ENCODE measurements around the gene EPDR1. TPM values are rescaled to one million over a fixed set of nuclear protein-coding genes. Genes with fewer than 3 reads are reported as not detected.

The EPDR1 gene
- total RNA-seq: 20.0 TPM

- DNase-seq (ENCODE audit: low spot score in 2 of 2) (peak; percentile 33 to 34), FAIRE-seq (no peak)
These were observed at the start of gene EPDR1 for GRCh38 chr7:37920305-37920848. Gene EPDR1, plus strand, starts transcription at chr7:37920640. Its CDS starts 300 bp downstream, at chr7:37920940.

- no peak for FAIRE-seq
These were observed 38.4 kb upstream of the EPDR1 start for GRCh38 chr7:37882086-37882485.

GRCh38 chr7:37893359-37893758 lies 27.1 kb upstream of the EPDR1 start:
- DNase-seq (ENCODE audit: low spot score in 2 of 2) (no peak), FAIRE-seq (no peak)

More at GRCh38 chr7:37882086-37882485, 38.4 kb upstream of the EPDR1 start:
- DNase-seq (ENCODE audit: low spot score in 2 of 2): no peak

- FAIRE-seq (no peak), DNase-seq (ENCODE audit: low spot score in 2 of 2) (no peak)
These were observed 25.8 kb upstream of the EPDR1 start for GRCh38 chr7:37894671-37895070.

- DNase-seq (ENCODE audit: low spot score in 2 of 2): no peak
- no peak for FAIRE-seq
These were observed 20.7 kb upstream of the EPDR1 start for GRCh38 chr7:37899712-37900247.

- FAIRE-seq (peak; percentile 28), DNase-seq (ENCODE audit: low spot score in 2 of 2) (peak in 1 of 2 donors; percentile 17)
These were observed 19.1 kb upstream of the EPDR1 start for GRCh38 chr7:37901236-37901827.

- FAIRE-seq (peak; percentile 56), DNase-seq (ENCODE audit: low spot score in 2 of 2) (no peak)
These were observed 18.4 kb upstream of the EPDR1 start for GRCh38 chr7:37901890-37902524.

- FAIRE-seq (no peak), DNase-seq (ENCODE audit: low spot score in 2 of 2) (no peak)
These were observed 12.1 kb upstream of the EPDR1 start for GRCh38 chr7:37908221-37908788.

- FAIRE-seq: no peak
These were observed 7.7 kb upstream of the EPDR1 start for GRCh38 chr7:37912756-37913155.

GRCh38 chr7:37915438-37915837 lies 5.0 kb upstream of the EPDR1 start:
- FAIRE-seq (no peak), DNase-seq (ENCODE audit: low spot score in 2 of 2) (no peak)

More at GRCh38 chr7:37912756-37913155, 7.7 kb upstream of the EPDR1 start:
- DNase-seq (ENCODE audit: low spot score in 2 of 2): no peak

- DNase-seq (ENCODE audit: low spot score in 2 of 2) (no peak), FAIRE-seq (no peak)
These were observed 4.3 kb upstream of the EPDR1 start for GRCh38 chr7:37916017-37916672.

- DNase-seq (ENCODE audit: low spot score in 2 of 2) (peak; percentile 39 to 47), FAIRE-seq (no peak)
These were observed 3.5 kb upstream of the EPDR1 start, which contains the start of gene SFRP4 for GRCh38 chr7:37916673-37917660. Gene SFRP4, minus strand, starts transcription at chr7:37916817. Its CDS starts 280 bp downstream, at chr7:37916537.

- no peak for FAIRE-seq
- no peak for DNase-seq (ENCODE audit: low spot score in 2 of 2)
These were observed 1.9 kb upstream of the EPDR1 start for GRCh38 chr7:37918526-37918925.

- FAIRE-seq: no peak
- peak; percentile 24 to 35 for DNase-seq (ENCODE audit: low spot score in 2 of 2)
These were observed 687 bp downstream of the EPDR1 start for GRCh38 chr7:37920849-37921805.

GRCh38 chr7:37921876-37922275 lies 1.4 kb downstream of the EPDR1 start:
- DNase-seq (ENCODE audit: low spot score in 2 of 2): no peak
- no peak for FAIRE-seq

- DNase-seq (ENCODE audit: low spot score in 2 of 2) (no peak), FAIRE-seq (no peak)
These were observed 3.6 kb downstream of the EPDR1 start for GRCh38 chr7:37923996-37924395.

- FAIRE-seq (no peak), DNase-seq (ENCODE audit: low spot score in 2 of 2) (no peak)
These were observed 4.1 kb downstream of the EPDR1 start for GRCh38 chr7:37924491-37925041.

- no peak for FAIRE-seq
- no peak for DNase-seq (ENCODE audit: low spot score in 2 of 2)
These were observed 5.2 kb downstream of the EPDR1 start for GRCh38 chr7:37925620-37926019.

Measured in frontal cortex (tissue), 4 donors.